ENCODE results near the gene EPN2. TPM values are rescaled to one million over a fixed set of nuclear protein-coding genes. Genes with fewer than 3 reads are reported as not detected.

EPN2 gene
- total and polyA plus RNA-seq, 4 donors: 5.6 to 23.8 (median 12.2) TPM

DNA sequence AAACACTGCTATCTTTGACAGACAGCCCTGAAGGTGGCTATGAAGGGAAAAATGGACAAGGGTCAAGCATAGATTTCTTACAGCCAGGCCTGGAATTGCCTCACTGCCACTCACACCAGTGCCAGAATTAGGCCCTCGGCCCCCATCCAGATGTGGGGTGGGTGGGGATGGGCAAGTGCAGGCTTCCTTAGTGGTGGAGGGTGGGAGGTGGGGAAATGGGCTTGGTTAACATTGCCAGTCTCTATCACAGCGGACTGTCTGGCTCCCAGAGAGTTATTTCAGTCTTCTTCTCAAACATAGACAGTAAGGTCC lies 100.5 kb downstream of the EPN2 start:
- Histone ChIP-seq H3K4me1 (ENCODE audit: control insufficient read depth in 4 of 4, insufficient read depth in 4 of 4, low read length in 3 of 4) (peaks cover 8 to 60% (median 43%) of the 10 kb centered on the region in 4 donors), H3K9ac (ENCODE audit: low read depth in 1 of 2, low read length in 2 of 2) (peak overlapping the region in 1 of 2 donors; percentile 78), H3K9me3 (ENCODE audit: control insufficient read depth in 4 of 4, low read length in 3 of 4) (no peaks in the 10 kb centered on the region), H3K27ac (ENCODE audit: low read depth in 1 of 2, low read length in 2 of 2) (peak overlapping the region; percentile 84 to 92), H3K36me3 (ENCODE audit: control insufficient read depth in 4 of 4, insufficient read depth in 3 of 4, low read depth in 1 of 4, low read length in 3 of 4) (no peaks in the 10 kb centered on the region), H3K27me3 (ENCODE audit: control insufficient read depth in 4 of 4, insufficient read depth in 4 of 4, low read length in 3 of 4) (no peaks in the 10 kb centered on the region), H3K4me3 (ENCODE audit: low read depth in 1 of 3, low read length in 3 of 3) (peak overlapping the region in 2 of 3 donors; percentile 22 to 60)
- DNase-seq (ENCODE audit: low spot score): no peak
- no peak for TF ChIP-seq GABPA (IDR thresholded peaks at IDR 0.05 in 1 of 2, conservative IDR thresholded peaks at IDR 0.05 in 1 of 2)
- TF ChIP-seq HNF4A (conservative IDR thresholded peaks at IDR 0.05): no peak
- TF ChIP-seq, protein P1, sequence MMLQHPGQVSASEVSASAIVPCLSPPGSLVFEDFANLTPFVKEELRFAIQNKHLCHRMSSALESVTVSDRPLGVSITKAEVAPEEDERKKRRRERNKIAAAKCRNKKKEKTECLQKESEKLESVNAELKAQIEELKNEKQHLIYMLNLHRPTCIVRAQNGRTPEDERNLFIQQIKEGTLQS (IDR thresholded peaks at IDR 0.05): no peak
- no peak for TF ChIP-seq HNF4G (IDR thresholded peaks at IDR 0.05)
- WGBS: 28% methylated on average over 2 of the region's 2 CpGs

DNA sequence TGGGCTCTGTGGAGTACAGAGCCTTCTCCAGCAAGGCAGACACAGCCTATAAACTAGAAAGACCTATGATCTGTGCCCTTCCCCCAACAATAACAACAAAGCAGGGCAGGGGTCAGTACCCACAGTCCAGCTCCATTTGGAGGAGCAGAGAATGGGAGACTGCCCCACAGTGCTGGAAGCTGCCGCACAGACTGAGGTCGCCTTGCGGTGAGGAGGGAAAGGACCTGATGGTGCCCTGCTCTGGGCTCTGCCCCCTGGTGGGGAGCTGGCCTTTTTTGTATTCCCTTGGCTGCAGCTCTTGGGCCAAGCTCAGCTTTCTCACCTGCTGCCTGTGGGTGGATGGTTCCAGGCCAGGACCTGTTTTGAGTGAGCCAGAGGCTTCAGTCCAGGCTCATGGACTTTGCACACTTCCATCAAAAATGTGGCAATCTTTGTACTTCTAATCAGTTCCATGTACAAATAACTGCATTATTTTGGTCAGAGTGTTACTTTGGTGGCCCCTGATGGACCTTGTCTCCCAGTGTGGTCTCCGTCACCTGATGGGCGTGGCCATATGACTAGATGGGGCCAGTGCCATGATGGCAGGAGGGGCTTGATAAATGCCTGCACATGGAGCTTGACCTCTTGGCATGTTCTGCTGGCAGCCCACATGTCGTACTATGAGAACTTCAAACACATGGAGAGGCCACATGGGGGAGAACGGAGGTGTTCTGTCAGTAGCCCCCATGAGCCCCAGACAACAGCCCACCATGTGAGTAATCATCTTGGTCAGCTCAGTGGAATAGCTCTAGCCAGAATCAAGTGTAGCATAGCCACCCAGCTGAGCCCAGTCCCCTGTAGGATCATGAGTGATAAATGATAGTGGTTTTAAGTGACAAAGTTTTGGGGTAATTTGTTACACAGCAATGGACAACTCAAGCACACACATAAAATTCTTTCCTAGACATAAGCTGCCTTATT lies 101.1 kb downstream of the EPN2 start:
- Histone ChIP-seq H3K4me1 (ENCODE audit: control insufficient read depth in 4 of 4, insufficient read depth in 4 of 4, low read length in 3 of 4) (peaks cover 8 to 66% (median 47%) of the 10 kb centered on the region in 4 donors), H3K4me3 (ENCODE audit: low read depth in 1 of 3, low read length in 3 of 3) (no peak overlapping the region), H3K27me3 (ENCODE audit: control insufficient read depth in 4 of 4, insufficient read depth in 4 of 4, low read length in 3 of 4) (no peaks in the 10 kb centered on the region), H3K9me3 (ENCODE audit: control insufficient read depth in 4 of 4, low read length in 3 of 4) (no peaks in the 10 kb centered on the region), H3K9ac (ENCODE audit: low read depth in 1 of 2, low read length in 2 of 2) (peak overlapping the region in 1 of 2 donors; percentile 78), H3K27ac (ENCODE audit: low read depth in 1 of 2, low read length in 2 of 2) (peak overlapping the region; percentile 84 to 92), H3K36me3 (ENCODE audit: control insufficient read depth in 4 of 4, insufficient read depth in 3 of 4, low read depth in 1 of 4, low read length in 3 of 4) (no peaks in the 10 kb centered on the region)
- TF ChIP-seq GABPA (IDR thresholded peaks at IDR 0.05 in 1 of 2, conservative IDR thresholded peaks at IDR 0.05 in 1 of 2) (peak in 1 of 2 donors; percentile 68), RAD21 (IDR thresholded peaks at IDR 0.05) (peak; percentile 85 to 90), YY1 (IDR thresholded peaks at IDR 0.05) (peak; percentile 92), NR2F2 (IDR thresholded peaks at IDR 0.05) (peak; percentile 77), TAF1 (conservative IDR thresholded peaks at IDR 0.05) (peak; percentile 93), EGR1 (IDR thresholded peaks at IDR 0.05; ENCODE audit: low read depth in 2 of 2) (peak; percentile 21 to 78), FOXA2 (IDR thresholded peaks at IDR 0.05) (peak; percentile 81), JUND (IDR thresholded peaks at IDR 0.05) (peak; percentile 81 to 93), SP1 (IDR thresholded peaks at IDR 0.05) (peak; percentile 100), HNF4A (conservative IDR thresholded peaks at IDR 0.05) (peak; percentile 99), FOXA1 (IDR thresholded peaks at IDR 0.05) (peak; percentile 83), RXRA (IDR thresholded peaks at IDR 0.05) (peak; percentile 94 to 96), HNF4G (IDR thresholded peaks at IDR 0.05) (peak; percentile 99)
- TF ChIP-seq, protein P2, sequence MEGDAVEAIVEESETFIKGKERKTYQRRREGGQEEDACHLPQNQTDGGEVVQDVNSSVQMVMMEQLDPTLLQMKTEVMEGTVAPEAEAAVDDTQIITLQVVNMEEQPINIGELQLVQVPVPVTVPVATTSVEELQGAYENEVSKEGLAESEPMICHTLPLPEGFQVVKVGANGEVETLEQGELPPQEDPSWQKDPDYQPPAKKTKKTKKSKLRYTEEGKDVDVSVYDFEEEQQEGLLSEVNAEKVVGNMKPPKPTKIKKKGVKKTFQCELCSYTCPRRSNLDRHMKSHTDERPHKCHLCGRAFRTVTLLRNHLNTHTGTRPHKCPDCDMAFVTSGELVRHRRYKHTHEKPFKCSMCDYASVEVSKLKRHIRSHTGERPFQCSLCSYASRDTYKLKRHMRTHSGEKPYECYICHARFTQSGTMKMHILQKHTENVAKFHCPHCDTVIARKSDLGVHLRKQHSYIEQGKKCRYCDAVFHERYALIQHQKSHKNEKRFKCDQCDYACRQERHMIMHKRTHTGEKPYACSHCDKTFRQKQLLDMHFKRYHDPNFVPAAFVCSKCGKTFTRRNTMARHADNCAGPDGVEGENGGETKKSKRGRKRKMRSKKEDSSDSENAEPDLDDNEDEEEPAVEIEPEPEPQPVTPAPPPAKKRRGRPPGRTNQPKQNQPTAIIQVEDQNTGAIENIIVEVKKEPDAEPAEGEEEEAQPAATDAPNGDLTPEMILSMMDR (IDR thresholded peaks at IDR 0.05; ENCODE audit: low read depth, low read length, missing input control): peak; percentile 96
- TF ChIP-seq, protein P3, sequence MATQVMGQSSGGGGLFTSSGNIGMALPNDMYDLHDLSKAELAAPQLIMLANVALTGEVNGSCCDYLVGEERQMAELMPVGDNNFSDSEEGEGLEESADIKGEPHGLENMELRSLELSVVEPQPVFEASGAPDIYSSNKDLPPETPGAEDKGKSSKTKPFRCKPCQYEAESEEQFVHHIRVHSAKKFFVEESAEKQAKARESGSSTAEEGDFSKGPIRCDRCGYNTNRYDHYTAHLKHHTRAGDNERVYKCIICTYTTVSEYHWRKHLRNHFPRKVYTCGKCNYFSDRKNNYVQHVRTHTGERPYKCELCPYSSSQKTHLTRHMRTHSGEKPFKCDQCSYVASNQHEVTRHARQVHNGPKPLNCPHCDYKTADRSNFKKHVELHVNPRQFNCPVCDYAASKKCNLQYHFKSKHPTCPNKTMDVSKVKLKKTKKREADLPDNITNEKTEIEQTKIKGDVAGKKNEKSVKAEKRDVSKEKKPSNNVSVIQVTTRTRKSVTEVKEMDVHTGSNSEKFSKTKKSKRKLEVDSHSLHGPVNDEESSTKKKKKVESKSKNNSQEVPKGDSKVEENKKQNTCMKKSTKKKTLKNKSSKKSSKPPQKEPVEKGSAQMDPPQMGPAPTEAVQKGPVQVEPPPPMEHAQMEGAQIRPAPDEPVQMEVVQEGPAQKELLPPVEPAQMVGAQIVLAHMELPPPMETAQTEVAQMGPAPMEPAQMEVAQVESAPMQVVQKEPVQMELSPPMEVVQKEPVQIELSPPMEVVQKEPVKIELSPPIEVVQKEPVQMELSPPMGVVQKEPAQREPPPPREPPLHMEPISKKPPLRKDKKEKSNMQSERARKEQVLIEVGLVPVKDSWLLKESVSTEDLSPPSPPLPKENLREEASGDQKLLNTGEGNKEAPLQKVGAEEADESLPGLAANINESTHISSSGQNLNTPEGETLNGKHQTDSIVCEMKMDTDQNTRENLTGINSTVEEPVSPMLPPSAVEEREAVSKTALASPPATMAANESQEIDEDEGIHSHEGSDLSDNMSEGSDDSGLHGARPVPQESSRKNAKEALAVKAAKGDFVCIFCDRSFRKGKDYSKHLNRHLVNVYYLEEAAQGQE (IDR thresholded peaks at IDR 0.05): peak; percentile 93
- TF ChIP-seq, protein P1 (IDR thresholded peaks at IDR 0.05): no peak
- TF ChIP-seq, protein P4, sequence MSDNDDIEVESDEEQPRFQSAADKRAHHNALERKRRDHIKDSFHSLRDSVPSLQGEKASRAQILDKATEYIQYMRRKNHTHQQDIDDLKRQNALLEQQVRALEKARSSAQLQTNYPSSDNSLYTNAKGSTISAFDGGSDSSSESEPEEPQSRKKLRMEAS (IDR thresholded peaks at IDR 0.05): peak; percentile 95
- TF ChIP-seq, protein P5, sequence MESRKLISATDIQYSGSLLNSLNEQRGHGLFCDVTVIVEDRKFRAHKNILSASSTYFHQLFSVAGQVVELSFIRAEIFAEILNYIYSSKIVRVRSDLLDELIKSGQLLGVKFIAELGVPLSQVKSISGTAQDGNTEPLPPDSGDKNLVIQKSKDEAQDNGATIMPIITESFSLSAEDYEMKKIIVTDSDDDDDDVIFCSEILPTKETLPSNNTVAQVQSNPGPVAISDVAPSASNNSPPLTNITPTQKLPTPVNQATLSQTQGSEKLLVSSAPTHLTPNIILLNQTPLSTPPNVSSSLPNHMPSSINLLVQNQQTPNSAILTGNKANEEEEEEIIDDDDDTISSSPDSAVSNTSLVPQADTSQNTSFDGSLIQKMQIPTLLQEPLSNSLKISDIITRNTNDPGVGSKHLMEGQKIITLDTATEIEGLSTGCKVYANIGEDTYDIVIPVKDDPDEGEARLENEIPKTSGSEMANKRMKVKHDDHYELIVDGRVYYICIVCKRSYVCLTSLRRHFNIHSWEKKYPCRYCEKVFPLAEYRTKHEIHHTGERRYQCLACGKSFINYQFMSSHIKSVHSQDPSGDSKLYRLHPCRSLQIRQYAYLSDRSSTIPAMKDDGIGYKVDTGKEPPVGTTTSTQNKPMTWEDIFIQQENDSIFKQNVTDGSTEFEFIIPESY (IDR thresholded peaks at IDR 0.05): peak; percentile 96
- DNase-seq (ENCODE audit: low spot score): peak; percentile 79
- WGBS: 33% methylated on average over 7 of the region's 7 CpGs

Measured in liver (tissue), 9 donors.